ENCODE data around the gene CD151. TPM values are rescaled to one million over a fixed set of nuclear protein-coding genes. Genes with fewer than 3 reads are reported as not detected.

The CD151 gene
- total RNA-seq, 1 experiment from 2014 or later, result 296 TPM

DNA sequence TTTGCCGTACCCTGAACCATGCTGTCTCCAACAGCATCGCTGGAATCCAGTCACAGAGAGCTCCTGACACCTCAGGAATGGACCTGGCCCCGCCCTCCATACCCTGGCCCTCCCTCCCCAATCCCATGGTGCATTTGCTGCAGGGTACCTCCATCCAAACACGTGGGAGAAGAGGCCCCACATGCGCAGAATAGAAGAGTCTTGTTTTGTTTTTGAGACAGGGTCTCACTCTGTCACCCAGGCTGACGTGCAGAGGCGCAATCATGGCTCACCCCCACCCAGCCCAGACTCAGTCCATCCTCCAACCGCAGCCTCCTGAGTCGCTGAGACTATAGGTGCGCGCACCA lies 16.3 kb upstream of the CD151 start:
- Histone ChIP-seq H3K36me3 (ENCODE audit: control insufficient read depth in 1 of 2, insufficient read depth in 2 of 2, low read length in 2 of 2) (peaks cover 12 to 22% of the 10 kb centered on the region in 2 experiments), H3K9ac (ENCODE audit: low read length) (no peak overlapping the region), H3K4me1 (ENCODE audit: control insufficient read depth in 1 of 2, insufficient read depth in 2 of 2, low read length in 2 of 2) (peaks cover 24 to 58% of the 10 kb centered on the region in 2 experiments), H3K27ac (ENCODE audit: low read depth, low read length) (no peak overlapping the region), H3K9me2 (ENCODE audit: insufficient read depth) (no peaks in the 10 kb centered on the region), H3K4me2 (ENCODE audit: low read length) (no peak overlapping the region), H3K9me3 (ENCODE audit: control insufficient read depth in 1 of 2, insufficient read depth in 1 of 2, low read depth in 1 of 2, low read length in 2 of 2) (no peaks in the 10 kb centered on the region), H2AFZ (ENCODE audit: low read depth, low read length, poor library complexity, severe bottlenecking) (no peak overlapping the region), H3K79me2 (ENCODE audit: insufficient read depth, low read length) (peaks cover 31% of the 10 kb centered on the region), H3K4me3 (replicated peaks in 1 of 2; ENCODE audit: low read depth in 1 of 2, low read length in 2 of 2) (no peak overlapping the region), H3K27me3 (ENCODE audit: insufficient read depth, low read length) (no peaks in the 10 kb centered on the region), H4K20me1 (ENCODE audit: insufficient read depth) (peaks cover 11% of the 10 kb centered on the region; the same call in 1 of the 2 replicates)
- ATAC-seq (no peak), DNase-seq (ENCODE audit: low read depth, low spot score) (no peak)
- RAD21 ChIA-PET (ENCODE audit: low non-redundant PET in 1 of 2, low total read pairs in 2 of 2, uncharacterized antibody in 2 of 2, unreplicated experiment in 2 of 2), result no interaction called here
- POLR2A ChIA-PET, result interaction anchor here (1.1 kb wide), 1 partner anchor 20 kb away, joined by 4 read pairs; no protein-coding TSS in a partner anchor
- CTCF ChIA-PET, result no interaction called here
- TF ChIP-seq ZNF274 (IDR thresholded peaks at IDR 0.05; ENCODE audit: low read depth, low read length), result no peak
- no peak for TF ChIP-seq SRF (IDR thresholded peaks at IDR 0.05; ENCODE audit: low read depth)
- TF ChIP-seq, protein P1, sequence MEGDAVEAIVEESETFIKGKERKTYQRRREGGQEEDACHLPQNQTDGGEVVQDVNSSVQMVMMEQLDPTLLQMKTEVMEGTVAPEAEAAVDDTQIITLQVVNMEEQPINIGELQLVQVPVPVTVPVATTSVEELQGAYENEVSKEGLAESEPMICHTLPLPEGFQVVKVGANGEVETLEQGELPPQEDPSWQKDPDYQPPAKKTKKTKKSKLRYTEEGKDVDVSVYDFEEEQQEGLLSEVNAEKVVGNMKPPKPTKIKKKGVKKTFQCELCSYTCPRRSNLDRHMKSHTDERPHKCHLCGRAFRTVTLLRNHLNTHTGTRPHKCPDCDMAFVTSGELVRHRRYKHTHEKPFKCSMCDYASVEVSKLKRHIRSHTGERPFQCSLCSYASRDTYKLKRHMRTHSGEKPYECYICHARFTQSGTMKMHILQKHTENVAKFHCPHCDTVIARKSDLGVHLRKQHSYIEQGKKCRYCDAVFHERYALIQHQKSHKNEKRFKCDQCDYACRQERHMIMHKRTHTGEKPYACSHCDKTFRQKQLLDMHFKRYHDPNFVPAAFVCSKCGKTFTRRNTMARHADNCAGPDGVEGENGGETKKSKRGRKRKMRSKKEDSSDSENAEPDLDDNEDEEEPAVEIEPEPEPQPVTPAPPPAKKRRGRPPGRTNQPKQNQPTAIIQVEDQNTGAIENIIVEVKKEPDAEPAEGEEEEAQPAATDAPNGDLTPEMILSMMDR (IDR thresholded peaks at IDR 0.05 in 2 of 3, conservative IDR thresholded peaks at IDR 0.05 in 1 of 3; ENCODE audit: borderline replicate concordance in 1 of 3, insufficient read depth in 1 of 3, low read depth in 2 of 3, low read length in 2 of 3), result no peak
- no peak for TF ChIP-seq RAD21 (IDR thresholded peaks at IDR 0.05; ENCODE audit: low read depth)
- TF ChIP-seq SP1 (IDR thresholded peaks at IDR 0.05; ENCODE audit: low read depth), result no peak
- TF ChIP-seq EZH2 (IDR thresholded peaks at IDR 0.05), result no peak
- TF ChIP-seq, protein P2, sequence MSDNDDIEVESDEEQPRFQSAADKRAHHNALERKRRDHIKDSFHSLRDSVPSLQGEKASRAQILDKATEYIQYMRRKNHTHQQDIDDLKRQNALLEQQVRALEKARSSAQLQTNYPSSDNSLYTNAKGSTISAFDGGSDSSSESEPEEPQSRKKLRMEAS (IDR thresholded peaks at IDR 0.05), result no peak
- TF ChIP-seq EGR1 (IDR thresholded peaks at IDR 0.05; ENCODE audit: low read depth), result no peak
- intact Hi-C loops (cut with micrococcal nuclease), result no loop called here
- BruUV-seq (replicated peaks), result no TSS peak
